NOMO-1 treated with dmso at 0.1 percent for 144 hours (cell line): ENCODE results near the gene PHF12.

ENCODE experiments used
- DNase-seq: peaks from one replicate; lab custom pipeline; 2025; ENCODE audit not compliant: unreplicated experiment; lab: John Stamatoyannopoulos, UW

Gene PHF12

GRCh38 chr17:28955408-28955807, 4.1 kb upstream of the PHF12 start:
- DNase-seq: no peak

- DNase-seq: no peak
These were observed 3.6 kb upstream of the PHF12 start for GRCh38 chr17:28954886-28955285.

- no peak for DNase-seq
These were observed 2.3 kb upstream of the PHF12 start for GRCh38 chr17:28953444-28954118.

GRCh38 chr17:28951991-28952975, 965 bp upstream of the PHF12 start:
- DNase-seq: peak; percentile 99

GRCh38 chr17:28950752-28951427, 428 bp downstream of the PHF12 start:
- DNase-seq: no peak

- DNase-seq: peak; percentile 38
These were observed 1.1 kb downstream of the PHF12 start for GRCh38 chr17:28950017-28950751.

DNA sequence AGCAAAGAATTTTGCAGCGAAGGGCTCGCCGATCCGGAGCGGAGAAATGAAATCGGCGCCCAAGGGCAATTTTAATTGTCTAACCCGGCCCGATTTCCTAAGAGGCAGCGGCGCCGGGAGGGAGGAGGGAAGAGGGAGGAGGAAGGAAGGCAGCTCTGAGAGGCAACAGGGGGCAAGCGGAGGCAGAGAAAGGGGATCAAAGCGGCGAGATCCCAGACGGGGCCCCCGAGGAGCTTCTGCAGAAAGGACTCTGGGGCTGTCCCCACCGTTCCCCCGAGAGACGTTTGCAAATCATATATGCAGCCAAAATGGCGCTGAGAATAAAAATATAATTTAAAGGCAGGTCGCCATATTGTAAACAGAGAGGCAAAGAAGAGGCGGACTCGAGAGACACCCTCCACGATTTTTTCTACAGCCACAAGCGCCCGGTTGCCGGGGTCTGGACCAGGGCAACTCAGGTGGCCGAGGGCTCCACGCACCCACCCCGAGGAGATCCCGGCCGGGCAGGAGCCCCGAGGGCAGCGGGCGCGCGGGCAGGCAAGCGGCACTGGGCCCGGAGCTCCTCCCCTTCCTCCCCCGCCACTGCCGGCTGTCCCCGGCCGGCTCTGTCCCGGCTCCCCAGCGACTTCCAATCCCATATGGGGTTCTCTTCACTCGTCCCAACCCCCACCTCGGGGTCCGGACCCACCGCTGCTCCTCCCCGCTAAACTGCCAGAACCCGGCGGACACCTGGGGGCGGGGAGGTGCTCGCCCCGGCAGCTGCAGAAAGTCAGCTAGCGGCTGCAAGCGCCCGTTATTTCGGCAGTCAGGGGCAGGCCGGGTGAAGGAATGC, 1.9 kb downstream of the PHF12 start:
- peak; percentile 25 for DNase-seq

GRCh38 chr17:28948873-28949184, 2.5 kb downstream of the PHF12 start:
- DNase-seq: no peak

DNA sequence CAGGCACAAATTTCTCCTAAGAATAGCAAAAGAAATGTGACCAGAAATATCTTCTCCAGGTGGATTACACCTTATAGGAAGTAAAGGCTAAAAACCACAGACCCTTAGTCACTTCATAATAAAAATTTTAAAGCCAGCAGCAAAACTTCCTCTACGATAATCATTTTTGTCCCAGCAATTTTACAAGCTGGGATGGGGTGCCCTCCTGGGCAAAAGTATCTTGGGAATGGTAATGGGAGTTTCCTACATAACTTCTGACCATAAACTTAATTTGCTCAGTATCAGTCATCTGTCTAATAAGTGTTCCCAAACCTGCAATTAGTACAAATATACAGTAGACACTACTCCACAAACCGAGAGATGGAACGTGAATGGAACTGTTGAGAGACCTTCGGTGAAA, 3.0 kb downstream of the PHF12 start:
- no peak for DNase-seq

DNA sequence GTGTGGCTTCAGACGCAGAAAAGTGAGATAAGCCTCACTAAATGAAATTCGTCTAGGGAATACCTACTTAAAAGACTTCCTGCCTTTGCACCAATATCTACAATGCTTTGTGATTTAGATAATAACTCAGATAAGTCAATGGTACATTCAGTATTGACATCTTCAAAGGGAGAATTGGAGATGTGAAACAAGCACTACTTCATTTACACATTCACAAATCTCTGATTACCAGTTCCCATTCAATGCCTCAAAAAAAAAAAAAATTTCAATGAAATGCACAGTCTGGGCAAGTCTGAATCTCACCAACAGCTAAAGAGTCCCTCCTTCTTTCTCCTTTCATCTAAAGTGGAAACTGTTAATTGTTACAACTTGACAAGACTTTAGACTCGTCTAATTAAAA, 3.7 kb downstream of the PHF12 start:
- DNase-seq: no peak

DNA sequence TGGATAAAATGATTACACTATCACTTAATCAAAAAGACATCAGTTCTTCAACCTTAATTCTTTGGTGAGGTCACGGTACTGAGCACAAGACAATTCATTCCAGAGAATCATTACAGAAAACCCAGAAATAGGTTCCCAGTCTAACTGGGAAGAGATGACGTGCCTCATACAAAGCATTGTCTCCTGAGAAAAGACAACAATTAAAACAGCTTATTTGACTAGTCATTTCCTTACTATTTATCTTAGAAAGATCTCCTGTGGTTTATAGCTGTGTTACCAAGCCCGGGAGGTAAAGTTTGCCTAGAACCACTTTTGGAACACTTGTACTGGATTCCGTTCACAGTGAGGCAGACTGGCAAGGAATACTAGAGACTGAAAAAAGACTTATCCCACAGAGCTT, 5.1 kb downstream of the PHF12 start:
- DNase-seq: no peak

DNA sequence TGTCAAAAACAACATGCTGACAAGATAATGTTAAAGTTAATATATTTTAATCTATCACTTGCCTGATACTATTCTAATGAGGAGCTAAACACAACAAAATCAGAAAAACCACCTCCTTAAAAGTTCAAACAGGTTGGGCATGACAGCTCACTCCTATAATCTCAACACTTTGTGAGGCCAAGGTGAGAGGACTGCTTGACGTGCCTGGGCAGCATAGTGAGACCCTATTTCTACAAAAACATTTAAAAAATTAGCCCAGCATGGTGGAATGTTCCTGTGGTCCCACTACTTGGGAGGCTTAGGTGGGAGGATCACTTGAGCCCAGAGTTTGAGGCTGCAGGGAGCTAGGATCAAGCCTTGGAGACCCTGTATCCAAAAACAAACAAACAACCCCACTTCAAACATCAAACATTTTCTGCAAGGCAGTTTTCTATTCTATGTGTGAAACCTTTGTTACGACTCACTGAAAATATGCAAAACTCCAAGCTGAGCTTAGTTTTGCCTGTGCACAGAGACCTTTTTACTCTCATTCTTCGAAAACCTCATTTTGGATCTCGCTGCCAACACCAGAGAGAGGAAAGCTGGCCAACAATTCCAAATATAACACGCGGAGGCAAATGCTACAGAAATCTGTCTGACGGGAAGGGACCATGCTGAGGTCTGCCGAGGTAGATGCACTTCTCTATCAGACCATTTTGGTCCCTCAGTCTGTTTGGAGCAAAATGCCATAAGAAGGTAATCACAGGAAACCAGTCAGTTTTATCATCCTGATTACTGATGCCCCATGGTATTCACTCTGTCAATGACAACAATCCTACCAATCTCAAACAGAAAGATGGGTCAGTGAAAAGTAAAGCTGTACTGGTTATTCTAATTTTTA, 6.2 kb downstream of the PHF12 start:
- DNase-seq: no peak

GRCh38 chr17:28944343-28944742, 7.0 kb downstream of the PHF12 start:
- DNase-seq: no peak

- DNase-seq: no peak
These were observed 8.4 kb downstream of the PHF12 start for GRCh38 chr17:28942925-28943324.

- no peak for DNase-seq
These were observed 10.1 kb downstream of the PHF12 start for GRCh38 chr17:28941251-28941650.

DNA sequence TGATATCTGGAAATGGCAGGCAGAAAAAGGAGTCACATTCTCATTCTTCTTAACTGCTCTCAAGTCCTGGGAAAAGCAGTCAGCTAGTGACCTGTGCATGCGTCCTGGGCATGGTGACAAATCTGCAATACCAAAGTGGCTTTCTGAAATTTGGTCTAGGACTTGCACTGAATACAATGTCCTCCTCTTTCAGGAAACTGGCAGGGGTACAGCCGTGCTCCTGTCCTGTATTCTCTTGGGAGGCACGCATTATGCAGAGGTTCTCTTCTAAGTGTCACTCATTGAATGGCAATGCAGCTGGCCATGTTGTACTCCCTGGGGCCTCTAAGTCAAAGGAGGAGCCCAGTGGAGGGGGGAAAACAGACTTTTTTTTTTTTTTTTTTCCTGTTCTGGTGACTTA, 10.6 kb downstream of the PHF12 start:
- DNase-seq: no peak

GRCh38 chr17:28940142-28940541, 11.2 kb downstream of the PHF12 start:
- DNase-seq: no peak

DNA sequence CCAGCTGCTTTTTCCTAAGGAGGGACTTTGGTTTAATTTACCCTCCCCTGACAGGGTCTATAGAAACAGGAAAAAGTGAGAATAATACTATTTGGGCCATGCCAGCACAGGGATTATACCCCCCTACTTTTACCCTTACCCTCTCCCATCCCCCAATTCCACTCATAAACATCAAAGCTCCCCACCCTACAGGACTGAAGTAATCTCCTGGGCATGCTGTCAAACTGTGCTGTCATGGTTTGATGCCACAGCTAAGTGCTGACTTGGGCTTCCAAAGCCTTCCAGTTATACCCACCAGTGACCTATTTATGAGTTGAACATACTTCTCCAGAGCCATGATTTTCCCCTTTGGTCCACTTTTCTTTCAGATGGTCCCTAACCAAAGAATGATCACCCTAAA, 12.8 kb downstream of the PHF12 start:
- DNase-seq: no peak

DNA sequence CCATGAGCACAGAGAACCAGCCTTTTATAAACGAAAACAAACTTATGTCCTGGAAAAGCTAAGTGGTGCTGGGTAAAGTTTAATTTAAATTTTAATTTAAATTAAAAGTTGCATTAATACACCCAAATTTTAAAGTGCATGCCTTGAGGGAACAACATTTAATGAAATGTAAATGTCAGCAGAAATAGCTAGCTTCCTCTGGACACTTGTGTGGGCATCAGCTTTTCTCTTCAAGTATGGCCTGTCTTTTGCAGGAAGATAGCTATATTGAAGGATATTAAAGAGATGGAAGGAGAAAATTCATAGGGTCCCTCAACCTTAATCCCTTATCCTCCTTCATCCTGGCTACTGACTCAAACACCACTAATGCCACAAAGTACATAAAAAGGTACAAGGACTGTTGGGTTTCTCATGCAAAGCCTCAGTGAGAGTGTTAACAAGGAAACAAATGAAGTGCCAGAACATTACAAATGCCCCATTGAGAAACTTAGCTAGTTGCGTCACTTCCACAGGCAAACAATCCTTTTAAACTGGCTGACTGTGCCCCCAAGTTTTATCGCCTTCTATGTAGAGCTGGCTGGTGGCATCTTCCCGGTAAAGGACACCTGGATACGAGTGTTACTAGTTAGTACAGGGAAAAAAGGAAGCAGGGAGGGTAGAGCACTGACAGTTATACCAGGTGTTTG, 14.1 kb downstream of the PHF12 start:
- peak; percentile 18 for DNase-seq
